Natural killer cell treated with Interleukin-12 subunit alpha and Interleukin-12 subunit beta and Interleukin-15 and Interleukin-18, amount 100 ng/mL, for 72 hours (primary cell): Measurements from ENCODE around the gene PPP1R27. TPM values are rescaled to one million over a fixed set of nuclear protein-coding genes. Genes with fewer than 3 reads are reported as not detected.

Source experiments
- ATAC-seq, 2 donors: fragments of 150-1000 bp; cut with Tn5 transposase in 1 of 2; sonication (Bioruptor Pico), chemical (Tn5 transposase) in 1 of 2; 2 replicates each; pipeline ENCODE4 v1.10.0; 2021
- DNase-seq: peaks from one replicate; pipeline ENCODE4 v3.0.0; 2022; ENCODE audit warnings: low spot score
- H3K27ac Mint-ChIP-seq, 2 donors: 1 replicate in 1 of 2; 2 replicates in 1 of 2; pipeline ENCODE4 v1.8.0; 2022; ENCODE audit warnings: mixed read lengths in 2 of 2, mild to moderate bottlenecking in 1 of 2, moderate library complexity in 1 of 2
- H3K27me3 Mint-ChIP-seq, 2 donors: 1 replicate in 1 of 2; 2 replicates in 1 of 2; pipeline ENCODE4 v1.8.0; 2022; ENCODE audit warnings: mixed read lengths in 2 of 2
- H3K36me3 Mint-ChIP-seq: one replicate; pipeline ENCODE4 v1.8.0; 2022; ENCODE audit warnings: mixed read lengths
- H3K4me1 Mint-ChIP-seq, 2 donors: 1 replicate in 1 of 2; 2 replicates in 1 of 2; pipeline ENCODE4 v1.8.0; 2022; ENCODE audit warnings: low read depth in 2 of 2, mixed read lengths in 2 of 2, mild to moderate bottlenecking in 1 of 2
- H3K4me3 Mint-ChIP-seq: one replicate; pipeline ENCODE4 v1.8.0; 2022; ENCODE audit warnings: mixed read lengths
- H3K9me3 Mint-ChIP-seq: 2 replicates; pipeline ENCODE4 v1.8.0; 2022; ENCODE audit warnings: mixed read lengths
- total RNA-seq, 2 donors: library from RNA; stranded (reverse); gene quantifications; one replicate each; pipeline ENCODE4 v1.2.3, GENCODE V29; 2022

The PPP1R27 gene
- total RNA-seq, 2 donors from 2014 or later = not detected

- Mint-ChIP-seq H3K27ac (no peak overlapping the region), H3K4me1 (peaks cover 11 to 26% of the 10 kb centered on the region in 2 donors), H3K4me3 (no peak overlapping the region), H3K27me3 (no peaks in the 10 kb centered on the region), H3K9me3 (no peaks in the 10 kb centered on the region), H3K36me3 (peaks cover 6% of the 10 kb centered on the region)
- DNase-seq = no peak
- no peak for ATAC-seq
Observed at GRCh38 chr17:81854974-81855774, 20.3 kb upstream of the PPP1R27 start.

DNA sequence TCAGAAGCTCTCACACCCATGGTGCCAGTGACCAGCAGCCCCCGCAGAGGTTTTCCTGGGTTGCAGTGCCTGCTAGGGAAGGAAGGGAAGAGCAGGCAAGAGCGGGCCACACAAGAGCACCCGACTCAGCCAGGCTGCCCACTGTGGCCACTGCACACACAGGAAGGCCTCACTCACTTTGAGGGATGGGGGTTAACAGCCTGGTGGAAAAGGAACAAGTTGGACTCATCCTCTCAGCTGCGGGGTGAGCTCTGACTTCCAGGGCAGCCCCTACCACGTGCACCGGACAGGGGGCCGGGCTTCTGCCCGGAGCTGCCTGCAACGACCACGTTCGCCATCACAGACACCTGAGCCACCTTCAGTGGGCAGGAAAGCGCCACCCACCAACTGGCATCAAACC is 17.4 kb upstream of the PPP1R27 start:
- Mint-ChIP-seq H3K27ac (no peak overlapping the region), H3K9me3 (no peaks in the 10 kb centered on the region), H3K4me1 (peaks cover 5 to 13% of the 10 kb centered on the region in 2 donors), H3K36me3 (no peaks in the 10 kb centered on the region), H3K27me3 (no peaks in the 10 kb centered on the region), H3K4me3 (no peak overlapping the region)
- DNase-seq (no peak), ATAC-seq (no peak)

DNA sequence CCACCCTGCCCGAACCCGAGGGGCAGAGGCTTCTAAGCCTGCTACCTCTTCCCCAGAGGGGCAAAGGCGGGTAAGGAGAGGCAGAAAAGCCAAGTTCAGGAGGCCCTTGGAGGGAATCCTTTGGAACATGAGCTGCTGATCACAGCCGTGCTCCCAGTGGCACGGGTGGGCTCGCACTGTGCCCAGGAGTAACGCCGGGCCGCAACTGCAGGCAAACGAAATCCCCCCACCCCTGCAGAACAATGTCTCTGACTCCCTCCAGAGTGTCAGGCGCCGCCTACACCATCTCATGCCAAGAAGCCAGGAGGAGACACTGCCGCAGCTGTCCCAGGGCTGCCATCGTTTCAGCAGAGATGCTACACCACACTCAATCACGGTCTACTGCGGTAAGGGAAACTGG is 16.6 kb upstream of the PPP1R27 start:
- Mint-ChIP-seq H3K36me3 (no peaks in the 10 kb centered on the region), H3K9me3 (no peaks in the 10 kb centered on the region), H3K4me3 (no peak overlapping the region), H3K27me3 (no peaks in the 10 kb centered on the region), H3K27ac (no peak overlapping the region), H3K4me1 (peaks cover 5 to 12% of the 10 kb centered on the region in 2 donors)
- DNase-seq (no peak), ATAC-seq (no peak)

DNA sequence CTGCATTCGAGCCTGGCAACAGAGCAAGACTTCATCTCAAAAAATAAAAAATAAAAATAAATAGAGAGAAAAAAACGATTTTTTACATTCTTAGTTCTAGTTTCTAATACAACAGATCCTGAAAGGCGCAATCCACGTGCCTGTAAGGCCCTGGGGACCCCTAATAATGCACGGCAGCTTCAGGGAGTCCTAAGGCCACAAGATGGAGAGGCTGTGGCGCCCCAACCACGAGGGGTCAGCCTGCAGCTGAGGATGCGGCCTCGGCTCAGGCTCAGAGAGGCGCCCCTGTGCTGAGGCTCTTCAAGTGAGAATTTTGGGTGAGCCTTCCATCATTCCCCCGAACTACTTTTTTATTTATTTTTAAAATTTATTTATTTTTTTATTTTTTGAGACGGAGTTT is 14.6 kb upstream of the PPP1R27 start:
- peaks cover 0 to 8% of the 10 kb centered on the region in 2 donors for H3K4me1 Mint-ChIP-seq
- ATAC-seq (no peak), DNase-seq (no peak)
- no peaks in the 10 kb centered on the region for H3K9me3 Mint-ChIP-seq
- H3K4me3 Mint-ChIP-seq = no peak overlapping the region
- H3K27me3 Mint-ChIP-seq = no peaks in the 10 kb centered on the region
- no peaks in the 10 kb centered on the region for H3K36me3 Mint-ChIP-seq
- no peak overlapping the region for H3K27ac Mint-ChIP-seq

DNA sequence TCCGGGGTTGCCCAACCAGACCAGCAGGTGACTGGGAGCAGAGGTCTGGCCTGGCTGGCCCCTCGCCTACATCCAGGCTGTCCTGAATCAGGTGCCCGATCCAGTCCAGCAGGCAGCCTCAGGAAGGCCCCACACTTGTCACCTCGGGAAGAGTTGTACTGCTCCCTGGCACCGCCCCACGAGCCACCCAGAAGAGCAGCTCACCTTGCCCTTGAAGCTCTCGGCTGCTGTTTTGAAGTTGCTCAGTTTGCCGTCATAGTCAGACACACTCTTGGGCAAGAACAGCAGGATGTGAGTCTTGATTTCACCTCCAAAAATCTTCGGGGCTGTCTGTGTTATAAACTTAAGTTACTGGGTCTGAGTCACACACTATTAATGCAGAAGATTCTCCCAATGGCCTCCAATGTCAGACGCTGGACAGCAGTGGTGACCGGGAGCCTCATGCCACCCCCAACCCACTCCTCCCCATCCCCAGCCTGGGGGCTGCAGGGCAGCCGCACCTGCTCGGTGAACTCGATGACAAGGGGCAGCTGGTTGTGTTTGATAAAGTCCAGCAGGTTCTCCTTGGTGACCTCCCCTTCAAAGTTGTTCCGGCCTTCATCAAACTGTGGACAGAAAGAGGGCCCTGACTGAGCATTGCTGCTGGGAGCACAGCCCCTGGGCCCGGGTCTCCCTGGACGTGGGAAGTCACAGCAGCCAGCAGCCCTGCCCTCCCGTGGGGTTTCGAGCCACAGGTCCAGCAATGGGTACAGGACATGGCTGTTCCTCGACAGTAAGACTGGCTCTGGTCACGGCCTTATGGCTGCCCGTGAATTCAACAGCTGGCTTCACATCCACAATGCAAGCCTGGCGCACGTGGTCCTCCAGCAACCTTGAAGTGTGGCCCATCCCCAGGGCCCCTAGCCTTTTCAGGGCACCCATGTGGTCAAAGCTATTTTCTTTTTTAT is 12.2 kb upstream of the PPP1R27 start:
- no peak for DNase-seq
- no peak for ATAC-seq
- peaks cover 0 to 7% of the 10 kb centered on the region in 2 donors for H3K4me1 Mint-ChIP-seq
- no peaks in the 10 kb centered on the region for H3K9me3 Mint-ChIP-seq
- H3K36me3 Mint-ChIP-seq = no peaks in the 10 kb centered on the region
- H3K4me3 Mint-ChIP-seq = no peak overlapping the region
- H3K27me3 Mint-ChIP-seq = no peaks in the 10 kb centered on the region
- H3K27ac Mint-ChIP-seq = no peak overlapping the region

DNA sequence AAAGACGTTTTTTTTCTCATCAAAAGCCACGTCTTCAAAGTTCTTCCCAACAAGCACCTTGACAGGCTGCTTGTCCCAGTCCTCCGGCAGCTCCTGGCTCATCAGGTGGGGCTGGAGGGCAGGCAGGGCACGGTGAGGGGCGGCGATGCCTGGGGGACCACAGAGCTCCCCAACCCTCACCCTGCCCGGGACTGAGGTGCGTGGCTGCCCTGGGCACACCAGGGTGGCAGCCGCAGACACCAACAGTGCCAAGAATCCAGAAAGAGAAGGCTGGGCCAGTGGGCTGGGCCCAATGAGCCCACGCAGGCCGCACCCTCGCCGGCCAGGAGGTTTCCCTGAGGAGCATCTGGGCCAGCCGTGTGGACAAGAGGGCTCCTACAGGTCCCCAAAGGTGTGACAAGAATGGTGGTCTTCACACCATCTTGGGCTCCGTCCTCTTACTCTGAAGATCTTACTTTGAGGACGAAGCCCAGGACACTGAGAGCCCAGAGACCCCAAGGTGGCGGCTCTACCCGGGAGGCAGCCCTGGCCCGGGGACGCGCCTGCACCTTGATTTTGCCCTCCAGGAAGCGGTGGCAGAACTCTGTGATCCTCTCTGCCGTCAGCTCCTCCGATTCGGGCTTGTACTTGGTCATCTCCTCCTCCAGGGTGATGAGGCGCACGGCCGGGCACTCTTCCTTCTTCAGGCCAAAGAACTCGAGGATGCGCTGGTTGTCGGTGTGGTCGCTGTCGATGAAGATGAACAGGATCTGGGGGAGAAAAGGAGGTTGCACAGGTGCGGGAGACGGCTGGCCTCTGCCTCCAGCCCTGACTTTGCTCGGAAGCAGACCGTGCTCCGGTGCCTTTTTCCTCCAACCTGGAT is 11.3 kb upstream of the PPP1R27 start:
- no peak overlapping the region for H3K4me3 Mint-ChIP-seq
- peaks cover 0 to 2% of the 10 kb centered on the region in 2 donors for H3K4me1 Mint-ChIP-seq
- no peaks in the 10 kb centered on the region for H3K36me3 Mint-ChIP-seq
- DNase-seq (no peak), ATAC-seq (no peak)
- H3K27ac Mint-ChIP-seq = no peak overlapping the region
- H3K9me3 Mint-ChIP-seq = no peaks in the 10 kb centered on the region
- H3K27me3 Mint-ChIP-seq = no peaks in the 10 kb centered on the region

DNA sequence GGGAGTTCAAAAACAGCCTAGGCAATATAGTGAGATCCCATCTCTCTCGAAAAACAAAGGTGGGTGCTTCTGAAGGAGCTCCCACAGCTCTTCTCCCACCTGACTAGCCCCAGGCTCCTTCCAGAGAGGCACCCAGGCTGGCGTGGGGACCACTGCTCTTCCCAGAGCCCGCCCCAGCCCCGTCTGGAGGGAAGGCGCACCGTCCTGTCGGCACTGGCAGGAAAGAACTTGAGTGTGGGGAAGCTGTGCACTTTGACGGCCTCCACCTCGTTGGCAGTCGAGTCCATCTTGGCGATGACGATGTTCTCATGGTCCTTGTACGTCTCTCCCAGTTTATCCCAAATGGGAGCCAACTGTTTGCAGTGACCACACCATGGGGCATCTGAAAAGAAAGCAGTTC is 10.5 kb upstream of the PPP1R27 start:
- Mint-ChIP-seq H3K4me3 (no peak overlapping the region), H3K27me3 (no peaks in the 10 kb centered on the region), H3K9me3 (no peaks in the 10 kb centered on the region), H3K36me3 (no peaks in the 10 kb centered on the region), H3K4me1 (peaks cover 0 to 2% of the 10 kb centered on the region in 2 donors), H3K27ac (no peak overlapping the region)
- DNase-seq (no peak), ATAC-seq (no peak)

DNA sequence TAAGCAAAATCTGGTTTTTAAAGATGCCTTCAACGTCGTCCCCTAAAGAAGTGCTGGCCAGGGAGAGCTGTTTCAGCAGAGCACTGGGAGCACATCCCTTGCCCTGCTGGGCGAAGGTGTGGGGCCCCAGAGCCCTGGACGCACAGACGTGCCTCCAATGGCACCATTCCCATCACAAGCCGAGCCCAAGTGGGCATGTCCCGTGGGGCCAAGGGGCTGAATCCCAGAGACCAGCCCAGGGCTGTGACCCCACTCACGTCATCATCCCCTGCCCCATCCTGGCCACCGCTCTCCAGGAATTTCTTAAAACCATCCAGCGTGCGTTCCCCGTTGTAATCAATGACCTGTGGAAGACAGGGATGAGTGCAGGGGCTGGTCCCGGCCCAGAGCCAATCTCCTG is 10.0 kb upstream of the PPP1R27 start:
- Mint-ChIP-seq H3K27me3 (no peaks in the 10 kb centered on the region), H3K9me3 (no peaks in the 10 kb centered on the region), H3K4me1 (peaks cover 0 to 2% of the 10 kb centered on the region in 2 donors), H3K4me3 (no peak overlapping the region), H3K27ac (peak overlapping the region in 1 of 2 donors; percentile 51), H3K36me3 (no peaks in the 10 kb centered on the region)
- ATAC-seq (no peak), DNase-seq (no peak)

GRCh38 chr17:81844327-81844851 is 9.5 kb upstream of the PPP1R27 start:
- ATAC-seq (peak in 1 of 2 donors; percentile 21), DNase-seq (no peak)
- Mint-ChIP-seq H3K27me3 (no peaks in the 10 kb centered on the region), H3K9me3 (no peaks in the 10 kb centered on the region), H3K4me3 (no peak overlapping the region), H3K27ac (peak overlapping the region in 1 of 2 donors; percentile 51), H3K36me3 (no peaks in the 10 kb centered on the region), H3K4me1 (peaks cover 0 to 2% of the 10 kb centered on the region in 2 donors)

DNA sequence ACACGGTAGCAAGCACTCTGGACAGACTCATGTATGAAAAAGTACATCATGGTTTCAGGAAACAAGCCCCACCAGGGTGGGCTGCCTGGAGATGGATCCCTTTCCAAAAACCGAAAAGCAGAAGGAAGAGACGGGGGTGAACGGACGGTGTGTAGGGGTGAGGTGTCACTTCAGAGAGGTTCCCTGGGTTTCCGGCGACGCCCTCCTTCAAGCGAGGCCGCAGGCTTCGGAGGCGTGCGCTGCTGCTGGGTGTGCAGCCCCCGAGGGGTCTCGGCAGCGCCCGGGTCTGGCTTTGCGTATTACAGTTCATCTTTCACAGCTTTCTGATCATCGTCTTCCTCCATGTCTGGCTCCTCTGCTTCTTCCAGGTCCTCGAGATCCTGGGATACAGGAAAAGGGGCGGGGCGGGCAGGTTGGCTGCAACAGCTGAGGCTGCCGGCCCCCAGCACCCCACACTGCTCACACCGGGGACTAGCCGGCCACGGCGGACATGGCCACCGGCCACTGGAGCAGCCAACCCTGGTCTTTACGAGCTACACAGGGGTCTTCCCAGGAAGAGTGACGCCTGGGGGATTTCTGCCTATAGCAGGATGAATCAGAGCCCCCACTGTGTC is 9.0 kb upstream of the PPP1R27 start:
- Mint-ChIP-seq H3K27me3 (no peaks in the 10 kb centered on the region), H3K36me3 (no peaks in the 10 kb centered on the region), H3K9me3 (no peaks in the 10 kb centered on the region), H3K4me3 (no peak overlapping the region), H3K27ac (no peak overlapping the region), H3K4me1 (peaks cover 0 to 2% of the 10 kb centered on the region in 2 donors)
- ATAC-seq (no peak), DNase-seq (no peak)

GRCh38 chr17:81842725-81843504 is 8.1 kb upstream of the PPP1R27 start:
- no peak overlapping the region for H3K4me3 Mint-ChIP-seq
- no peaks in the 10 kb centered on the region for H3K36me3 Mint-ChIP-seq
- no peaks in the 10 kb centered on the region for H3K27me3 Mint-ChIP-seq
- H3K4me1 Mint-ChIP-seq = peaks cover 1 to 4% of the 10 kb centered on the region in 2 donors
- DNase-seq (no peak), ATAC-seq (no peak)
- H3K27ac Mint-ChIP-seq = no peak overlapping the region
- H3K9me3 Mint-ChIP-seq = no peaks in the 10 kb centered on the region

DNA sequence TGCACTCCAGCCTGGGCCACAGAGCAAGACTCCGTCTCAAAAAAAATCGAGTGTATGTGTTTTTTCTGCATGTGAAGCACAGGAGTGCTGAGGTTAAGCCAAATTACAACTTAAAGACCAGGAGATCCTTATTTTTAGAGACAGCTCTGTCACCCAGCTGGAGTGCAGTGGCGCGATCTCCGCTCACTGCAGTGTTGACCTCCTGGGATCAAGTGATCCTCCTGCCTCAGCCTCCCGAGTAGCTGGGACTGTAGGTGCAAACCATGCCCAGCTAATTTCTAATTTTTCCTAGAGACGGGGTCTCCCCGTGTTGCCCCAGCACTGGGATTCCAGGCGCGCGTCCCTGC is 7.5 kb upstream of the PPP1R27 start:
- no peaks in the 10 kb centered on the region for H3K27me3 Mint-ChIP-seq
- no peak overlapping the region for H3K27ac Mint-ChIP-seq
- ATAC-seq (no peak), DNase-seq (no peak)
- H3K9me3 Mint-ChIP-seq = no peaks in the 10 kb centered on the region
- peaks cover 6 to 8% of the 10 kb centered on the region in 2 donors for H3K4me1 Mint-ChIP-seq
- no peak overlapping the region for H3K4me3 Mint-ChIP-seq
- no peaks in the 10 kb centered on the region for H3K36me3 Mint-ChIP-seq
